ENCODE measurements around the gene PDE2A.

The PDE2A gene

DNA sequence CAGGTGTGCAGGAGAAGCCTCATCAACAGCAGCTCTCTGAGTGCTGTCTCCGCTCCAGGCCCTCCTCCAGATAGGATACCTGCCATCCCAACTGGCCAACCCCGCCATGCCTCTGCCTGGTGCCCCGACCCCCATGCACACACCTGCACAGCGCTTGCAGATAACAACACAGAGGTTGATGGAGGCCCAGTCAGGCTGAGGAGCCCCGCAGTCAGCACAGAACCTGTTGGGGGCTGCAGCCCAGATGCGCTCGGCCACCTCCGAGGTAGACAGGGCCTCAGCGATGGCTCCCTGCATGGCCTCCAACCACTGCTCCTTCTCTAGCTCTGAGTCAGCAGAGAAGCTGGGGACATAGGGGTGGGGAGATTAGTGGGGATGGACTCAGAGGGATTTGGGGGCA, 32.8 kb upstream of the PDE2A start:
- DNase-seq (ENCODE audit: low read depth) = no peak
- H3K4me3 ChIP-seq (ENCODE audit: low read depth, low read length) = no peak overlapping the region

GRCh38 chr11:72706579-72706978, 32.4 kb upstream of the PDE2A start:
- no peak overlapping the region for H3K4me3 ChIP-seq (ENCODE audit: low read depth, low read length)
- no peak for DNase-seq (ENCODE audit: low read depth)
- TF ChIP-seq, protein P1, sequence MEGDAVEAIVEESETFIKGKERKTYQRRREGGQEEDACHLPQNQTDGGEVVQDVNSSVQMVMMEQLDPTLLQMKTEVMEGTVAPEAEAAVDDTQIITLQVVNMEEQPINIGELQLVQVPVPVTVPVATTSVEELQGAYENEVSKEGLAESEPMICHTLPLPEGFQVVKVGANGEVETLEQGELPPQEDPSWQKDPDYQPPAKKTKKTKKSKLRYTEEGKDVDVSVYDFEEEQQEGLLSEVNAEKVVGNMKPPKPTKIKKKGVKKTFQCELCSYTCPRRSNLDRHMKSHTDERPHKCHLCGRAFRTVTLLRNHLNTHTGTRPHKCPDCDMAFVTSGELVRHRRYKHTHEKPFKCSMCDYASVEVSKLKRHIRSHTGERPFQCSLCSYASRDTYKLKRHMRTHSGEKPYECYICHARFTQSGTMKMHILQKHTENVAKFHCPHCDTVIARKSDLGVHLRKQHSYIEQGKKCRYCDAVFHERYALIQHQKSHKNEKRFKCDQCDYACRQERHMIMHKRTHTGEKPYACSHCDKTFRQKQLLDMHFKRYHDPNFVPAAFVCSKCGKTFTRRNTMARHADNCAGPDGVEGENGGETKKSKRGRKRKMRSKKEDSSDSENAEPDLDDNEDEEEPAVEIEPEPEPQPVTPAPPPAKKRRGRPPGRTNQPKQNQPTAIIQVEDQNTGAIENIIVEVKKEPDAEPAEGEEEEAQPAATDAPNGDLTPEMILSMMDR (IDR thresholded peaks at IDR 0.05; ENCODE audit: low read depth, low read length) = no peak
- TF ChIP-seq MYC (IDR thresholded peaks at IDR 0.05; ENCODE audit: low read depth, low read length) = no peak
- no peak for TF ChIP-seq POLR2A (IDR thresholded peaks at IDR 0.05; ENCODE audit: extremely low read depth, insufficient read length)

More for the DNA sequence above, 32.8 kb upstream of the PDE2A start:
- TF ChIP-seq MAX (IDR thresholded peaks at IDR 0.05; ENCODE audit: low read depth, low read length) (no peak), POLR2A (IDR thresholded peaks at IDR 0.05; ENCODE audit: extremely low read depth, insufficient read length) (no peak), MYC (IDR thresholded peaks at IDR 0.05; ENCODE audit: low read depth, low read length) (no peak)
- TF ChIP-seq, protein P1 (IDR thresholded peaks at IDR 0.05; ENCODE audit: low read depth, low read length) = no peak

DNA sequence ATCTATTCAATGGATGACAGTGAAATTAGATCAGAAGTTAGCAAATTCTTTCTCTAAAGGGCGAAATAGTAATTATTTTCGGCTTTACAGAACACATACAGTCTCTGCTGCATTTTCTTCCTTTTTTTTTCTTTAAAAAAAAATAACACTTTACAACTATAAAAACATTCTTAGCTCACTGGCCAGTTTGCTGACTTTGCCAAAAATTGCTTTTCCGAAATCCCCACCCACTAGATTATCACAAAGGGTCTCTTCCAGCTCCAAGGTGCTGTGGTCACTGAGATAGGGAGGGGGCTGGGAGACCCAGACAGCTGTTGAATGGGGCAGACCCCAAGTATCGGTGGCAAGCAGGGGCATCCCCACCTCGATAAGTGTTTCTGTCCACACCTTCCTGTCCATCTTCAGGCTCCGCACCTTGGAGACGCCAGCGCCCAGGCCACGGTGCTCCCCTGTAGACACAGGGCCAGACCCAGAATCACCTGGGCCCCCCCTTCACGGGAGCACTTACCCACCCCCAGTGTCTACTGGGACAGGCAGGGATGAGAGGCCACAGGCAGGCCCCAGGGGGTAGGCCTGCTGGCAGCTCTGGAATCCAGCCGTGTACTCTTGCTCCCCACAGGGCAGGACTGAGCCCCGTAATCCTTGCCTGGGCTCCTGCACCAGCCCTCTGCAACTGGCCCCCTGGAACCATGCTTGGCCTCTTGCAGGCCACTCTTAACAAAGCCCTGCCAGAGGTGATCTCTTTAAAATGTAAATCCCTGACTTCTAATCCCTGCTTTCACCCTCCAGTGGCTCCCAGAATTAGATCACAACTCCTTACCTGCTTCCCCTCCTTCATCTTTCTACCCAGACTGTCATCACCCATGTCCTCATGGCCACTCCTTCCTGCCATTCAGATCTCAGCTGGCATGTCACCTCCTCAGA, 31.5 kb upstream of the PDE2A start:
- no peak for DNase-seq (ENCODE audit: low read depth)
- no peak overlapping the region for H3K4me3 ChIP-seq (ENCODE audit: low read depth, low read length)
- TF ChIP-seq, protein P1 (IDR thresholded peaks at IDR 0.05; ENCODE audit: low read depth, low read length) = no peak
- TF ChIP-seq MAX (IDR thresholded peaks at IDR 0.05; ENCODE audit: low read depth, low read length) = no peak
- no peak for TF ChIP-seq MYC (IDR thresholded peaks at IDR 0.05; ENCODE audit: low read depth, low read length)
- no peak for TF ChIP-seq POLR2A (IDR thresholded peaks at IDR 0.05; ENCODE audit: extremely low read depth, insufficient read length)

GRCh38 chr11:72704783-72705265, 30.6 kb upstream of the PDE2A start:
- no peak for DNase-seq (ENCODE audit: low read depth)

DNA sequence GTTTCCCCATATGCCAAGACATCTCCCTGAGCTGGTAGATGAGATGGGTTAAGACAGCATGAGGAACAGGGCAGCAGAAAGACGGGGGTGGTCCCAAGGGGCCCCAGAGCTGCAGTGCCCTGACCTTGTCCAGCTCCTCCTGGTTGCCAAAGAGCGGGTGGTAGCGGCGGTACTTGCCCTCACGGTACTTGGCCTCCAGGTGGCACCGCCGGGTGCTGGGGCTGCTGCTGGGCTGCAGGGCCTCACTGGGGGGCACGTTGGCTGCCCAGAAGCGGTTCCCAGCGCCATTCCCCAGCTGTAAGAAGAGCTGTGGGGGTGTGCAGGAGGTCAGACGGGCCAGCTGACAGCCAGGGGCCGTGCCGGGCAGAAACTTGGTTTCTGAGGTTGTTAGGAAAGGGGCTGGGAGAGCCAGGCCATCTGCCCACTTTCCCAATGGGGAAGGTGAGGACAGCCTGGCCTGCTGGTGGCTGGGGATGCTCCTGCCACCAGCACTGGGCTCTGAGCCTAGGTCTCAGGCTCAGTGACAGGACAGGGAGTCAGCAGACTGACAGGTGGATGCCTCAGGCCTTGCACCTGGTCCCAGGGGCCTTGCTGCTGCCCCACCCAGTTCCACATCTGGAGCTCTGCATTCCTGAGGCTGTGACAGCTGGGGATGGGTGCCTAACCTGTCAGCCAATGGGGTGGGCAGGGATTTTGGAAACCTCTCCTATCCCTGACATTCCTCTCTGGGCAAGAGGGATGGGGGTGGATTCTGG, 30.0 kb upstream of the PDE2A start:
- TF ChIP-seq MYC (IDR thresholded peaks at IDR 0.05; ENCODE audit: low read depth, low read length) (no peak), MAX (IDR thresholded peaks at IDR 0.05; ENCODE audit: low read depth, low read length) (no peak), POLR2A (IDR thresholded peaks at IDR 0.05; ENCODE audit: extremely low read depth, insufficient read length) (no peak)
- TF ChIP-seq, protein P1 (IDR thresholded peaks at IDR 0.05; ENCODE audit: low read depth, low read length) = peak; percentile 8
- H3K4me3 ChIP-seq (ENCODE audit: low read depth, low read length) = no peak overlapping the region
- DNase-seq (ENCODE audit: low read depth) = no peak

More at GRCh38 chr11:72704783-72705265, 30.6 kb upstream of the PDE2A start:
- no peak overlapping the region for H3K4me3 ChIP-seq (ENCODE audit: low read depth, low read length)
- TF ChIP-seq MAX (IDR thresholded peaks at IDR 0.05; ENCODE audit: low read depth, low read length) (no peak), POLR2A (IDR thresholded peaks at IDR 0.05; ENCODE audit: extremely low read depth, insufficient read length) (no peak), MYC (IDR thresholded peaks at IDR 0.05; ENCODE audit: low read depth, low read length) (no peak)
- TF ChIP-seq, protein P1 (IDR thresholded peaks at IDR 0.05; ENCODE audit: low read depth, low read length) = no peak
